ENCODE measurements around the gene IFI44.
A peak's percentile ranks its signal among the peaks of the same experiment; 100 is the strongest.

Gene IFI44

GRCh38 chr1:78652019-78652560 is 2.5 kb downstream of the IFI44 start:
- no peak for DNase-seq (ENCODE audit: low spot score)

GRCh38 chr1:78658901-78659300 is 9.3 kb downstream of the IFI44 start:
- DNase-seq (ENCODE audit: low spot score) = no peak

GRCh38 chr1:78663923-78664322 is 14.3 kb downstream of the IFI44 start:
- DNase-seq (ENCODE audit: low spot score) = no peak

- no peak for DNase-seq (ENCODE audit: low spot score)
These were observed 15.1 kb downstream of the IFI44 start for GRCh38 chr1:78664763-78665162.

DNA sequence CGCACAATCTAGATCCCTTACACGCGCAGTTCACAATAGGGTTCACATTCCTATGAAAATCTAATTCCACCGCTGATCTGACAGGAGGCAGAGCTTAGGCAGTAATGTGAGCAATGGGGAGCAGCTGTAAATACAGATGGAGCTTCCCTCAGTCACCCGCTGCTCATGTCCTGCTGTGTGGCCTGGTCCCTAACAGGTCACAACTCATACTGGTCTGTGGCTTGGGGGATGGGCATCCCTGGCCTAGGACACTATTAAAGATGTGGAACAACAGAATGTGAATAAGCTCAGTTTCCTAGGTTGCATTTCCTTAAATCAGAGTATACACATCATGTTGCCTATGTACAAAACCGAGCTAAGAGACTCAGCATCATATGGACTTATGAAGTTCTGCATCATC is 16.2 kb downstream of the IFI44 start:
- no peak for DNase-seq (ENCODE audit: low spot score)

DNA sequence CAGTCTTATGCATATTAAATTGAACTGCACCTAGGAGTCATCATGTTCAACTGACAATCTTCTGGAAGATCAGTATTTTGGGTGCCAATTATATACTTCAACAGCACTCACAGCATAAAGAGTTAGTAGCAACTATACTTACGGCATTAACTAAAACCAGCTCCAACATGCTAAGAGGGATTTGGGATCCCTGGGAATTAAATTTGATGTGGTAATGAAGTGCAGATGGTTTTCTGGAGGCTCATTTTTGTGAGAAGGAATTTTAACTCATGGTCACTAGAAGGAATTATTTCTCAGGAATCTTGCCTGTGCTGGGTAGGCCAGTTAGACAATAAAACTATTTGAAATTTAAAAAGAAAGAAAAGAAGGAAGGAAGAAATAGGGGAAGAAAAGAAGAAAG is 18.3 kb downstream of the IFI44 start:
- DNase-seq (ENCODE audit: low spot score) = no peak

DNA sequence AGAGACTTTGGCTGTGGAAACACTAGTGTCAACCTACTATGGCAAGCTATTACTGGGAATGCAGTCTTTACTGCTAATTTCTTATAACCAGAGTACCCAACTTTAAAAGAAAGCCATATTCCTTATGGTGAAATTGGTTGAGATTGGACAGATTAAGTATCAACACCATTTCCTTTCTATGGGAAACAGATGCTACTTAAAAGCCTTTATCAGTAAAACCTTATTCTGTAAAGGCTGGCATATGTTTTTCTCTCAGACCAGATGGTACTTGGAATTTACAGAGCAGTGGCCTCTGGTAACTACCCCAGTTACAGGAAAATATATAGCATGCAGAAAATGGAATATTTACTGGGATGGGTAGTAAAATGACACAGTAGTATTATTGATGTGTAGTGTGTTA is 18.8 kb downstream of the IFI44 start:
- no peak for DNase-seq (ENCODE audit: low spot score)

- DNase-seq (ENCODE audit: low spot score) = no peak
These were observed 22.8 kb downstream of the IFI44 start for GRCh38 chr1:78672428-78672827.

GRCh38 chr1:78673120-78673519 is 23.5 kb downstream of the IFI44 start:
- DNase-seq (ENCODE audit: low spot score) = no peak

- DNase-seq (ENCODE audit: low spot score) = peak; percentile 65
These were observed 26.8 kb downstream of the IFI44 start for GRCh38 chr1:78676347-78676982.

- DNase-seq (ENCODE audit: low spot score) = no peak
These were observed 27.4 kb downstream of the IFI44 start for GRCh38 chr1:78676993-78677392.

DNA sequence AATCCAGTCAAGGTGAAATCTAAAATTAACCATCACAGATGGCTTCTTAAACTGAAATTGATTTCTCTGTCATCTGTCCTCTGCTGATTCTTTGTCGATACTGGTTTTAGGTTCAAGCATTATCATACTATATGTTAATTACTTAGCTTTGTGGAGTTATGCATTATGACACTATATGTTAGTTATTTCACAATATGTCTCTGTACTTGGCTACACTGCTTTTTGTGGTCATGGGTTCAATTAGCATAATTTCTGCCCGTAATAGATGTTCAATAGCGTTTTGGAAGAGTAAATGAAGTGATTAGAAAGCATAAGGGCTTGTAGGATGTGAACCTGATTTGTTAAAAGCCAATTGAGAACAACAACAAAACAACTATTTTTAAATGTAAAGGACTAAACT is 28.2 kb downstream of the IFI44 start:
- no peak for DNase-seq (ENCODE audit: low spot score)

GRCh38 chr1:78678324-78678723 is 28.7 kb downstream of the IFI44 start:
- no peak for DNase-seq (ENCODE audit: low spot score)

- no peak for DNase-seq (ENCODE audit: low spot score)
These were observed 31.6 kb downstream of the IFI44 start for GRCh38 chr1:78681265-78681664.

GRCh38 chr1:78682496-78682895 is 32.9 kb downstream of the IFI44 start:
- DNase-seq (ENCODE audit: low spot score) = no peak

DNA sequence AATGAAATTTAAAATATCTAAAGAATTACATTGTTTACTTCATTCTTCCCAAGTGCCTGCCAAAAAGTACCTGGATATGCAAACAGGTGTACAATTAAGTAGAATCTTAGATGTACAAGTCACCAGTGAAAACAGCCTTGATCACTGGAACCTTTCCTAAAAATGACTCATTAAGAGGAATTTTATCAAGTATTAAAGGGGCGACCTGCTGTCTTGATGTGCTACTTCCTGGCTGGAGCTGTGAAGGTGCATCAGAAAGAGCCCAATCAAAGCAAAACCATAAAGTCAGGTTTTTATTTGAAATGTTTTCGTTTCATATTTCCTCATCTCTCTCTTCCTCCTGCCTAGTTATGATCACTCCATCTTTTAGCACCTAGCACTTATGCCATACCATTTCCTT is 33.4 kb downstream of the IFI44 start:
- DNase-seq (ENCODE audit: low spot score) = peak; percentile 29

- DNase-seq (ENCODE audit: low spot score) = no peak
These were observed 37.7 kb downstream of the IFI44 start for GRCh38 chr1:78687315-78687714.

GRCh38 chr1:78687914-78688313 is 38.3 kb downstream of the IFI44 start:
- DNase-seq (ENCODE audit: low spot score) = peak; percentile 76

DNA sequence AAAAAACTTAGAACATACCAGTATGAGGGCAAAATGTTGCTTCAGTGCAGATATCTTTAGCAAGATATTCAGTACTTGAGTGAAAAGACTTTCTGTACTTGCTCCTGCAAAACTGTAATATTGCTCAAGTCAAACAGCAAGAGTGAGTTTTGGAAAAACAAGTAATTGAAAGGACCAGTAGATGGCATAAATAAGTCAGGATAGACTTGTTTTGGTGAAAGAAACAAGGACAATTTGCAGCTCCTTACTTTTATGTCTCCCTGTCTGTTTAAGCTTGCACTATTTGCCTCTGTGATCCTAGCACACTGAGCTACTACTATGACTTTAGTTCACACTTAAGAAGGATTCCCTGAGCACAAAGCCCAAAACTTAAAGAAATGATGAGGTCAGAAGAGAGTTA is 39.1 kb downstream of the IFI44 start:
- peak; percentile 42 for DNase-seq (ENCODE audit: low spot score)

DNA sequence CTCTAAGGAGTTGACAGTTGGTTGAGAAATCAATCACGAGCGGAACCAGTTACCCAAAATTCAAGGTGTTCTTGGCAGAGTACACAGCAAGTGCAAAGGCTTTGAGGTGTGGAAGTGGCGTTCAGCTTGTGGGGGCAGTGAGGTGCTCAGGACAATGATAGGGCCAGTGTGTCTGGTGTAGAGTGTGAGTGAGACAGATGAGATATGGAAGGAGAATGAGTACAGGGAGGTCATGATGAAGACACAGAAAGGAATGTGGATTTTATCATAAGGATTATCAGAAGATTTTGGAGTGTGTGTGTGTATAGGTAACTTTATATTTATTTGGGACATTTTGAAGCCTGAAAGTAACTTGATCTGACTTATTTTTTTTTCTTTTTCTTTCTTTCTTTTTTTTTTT is 40.9 kb downstream of the IFI44 start:
- DNase-seq (ENCODE audit: low spot score) = no peak

GRCh38 chr1:78691995-78692747 is 42.5 kb downstream of the IFI44 start:
- peak; percentile 60 for DNase-seq (ENCODE audit: low spot score)

- no peak for DNase-seq (ENCODE audit: low spot score)
These were observed 50.2 kb downstream of the IFI44 start for GRCh38 chr1:78699813-78700212.

GRCh38 chr1:78702426-78702825 is 52.8 kb downstream of the IFI44 start:
- no peak for DNase-seq (ENCODE audit: low spot score)

DNA sequence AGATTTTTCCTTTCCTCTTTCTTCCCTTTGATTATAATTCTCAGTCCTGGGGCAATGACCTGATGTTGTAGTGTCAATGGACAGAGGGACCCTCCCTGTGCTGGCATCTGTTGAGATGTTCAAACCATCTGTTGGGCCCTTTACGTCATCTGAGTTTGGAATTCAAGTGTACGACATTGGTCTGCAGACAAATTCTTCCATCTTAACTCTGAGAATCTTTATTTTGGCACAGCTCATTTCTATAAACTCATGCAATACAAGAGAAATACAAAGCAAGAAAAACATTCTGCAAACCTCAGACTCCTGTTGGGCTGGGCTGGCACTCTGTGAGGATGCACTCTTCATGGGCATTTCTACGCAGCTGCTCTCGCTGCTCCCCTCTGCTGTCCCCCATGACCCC is 54.2 kb downstream of the IFI44 start:
- DNase-seq (ENCODE audit: low spot score) = no peak
